Vagina (tissue), 2 donors: ENCODE measurements around the gene PRSS37. TPM values are rescaled to one million over a fixed set of nuclear protein-coding genes. Genes with fewer than 3 reads are reported as not detected.
"Not testable (repeated sequence)": the region's sequence is repeated elsewhere in the genome, so short reads cannot be mapped to it uniquely, and the experiment has no call there.

Experiments used
- DNase-seq, 2 donors: peaks; one replicate each; pipeline ENCODE4 v3.0.0-alpha.2; 2017; ENCODE audit errors: extremely low spot score in 2 of 2
- H3K27ac ChIP-seq: fragments of 200-600 bp; sonication (generic); one replicate; pipeline ENCODE4 v1.5.1; 2019
- H3K27me3 ChIP-seq: fragments of 200-600 bp; sonication (generic); one replicate; pipeline ENCODE4 v1.5.1; 2019
- H3K36me3 ChIP-seq, 2 donors: fragments of 200-600 bp; sonication (generic); one replicate each; pipeline ENCODE4 v1.5.1; 2017 to 2019
- H3K4me1 ChIP-seq: fragments of 200-600 bp; sonication (generic); one replicate; pipeline ENCODE4 v1.5.1; 2019
- H3K4me3 ChIP-seq, 2 donors: fragments of 200-600 bp; sonication (generic); 1 replicate in 1 of 2; 2 replicates in 1 of 2; pipeline ENCODE4 v1.5.1; 2016 to 2019
- H3K9me3 ChIP-seq: fragments of 200-600 bp; sonication (generic); one replicate; pipeline ENCODE4 v1.5.1; 2019
- POLR2A ChIP-seq, 2 donors: fragments of 450-650 bp; IDR thresholded peaks; one replicate each; pipeline ENCODE4 v1.6.1; 2017; ENCODE audit warnings: antibody characterized with exemption in 2 of 2, mild to moderate bottlenecking in 2 of 2, moderate library complexity in 2 of 2
- POLR2AphosphoS5 ChIP-seq, 2 donors: sonication (generic); formaldehyde crosslinking; IDR thresholded peaks; one replicate each; pipeline ENCODE4 v1.9.0; 2017; ENCODE audit warnings: antibody characterized with exemption in 2 of 2, mild to moderate bottlenecking in 2 of 2, low read depth in 1 of 2; ENCODE audit not compliant: insufficient read depth in 1 of 2
- intact Hi-C: fragments of 100-400 bp; cut with DNase I; formaldehyde crosslinking; loops from one replicate; pipeline ENCODE4 v1.15.1; 2023
- total RNA-seq: library from RNA; depleted of rRNA; stranded (reverse); fragments of >200 nt; gene quantifications from one replicate; pipeline ENCODE4 v1.2.3, GENCODE V29; 2016
- TF ChIP-seq, protein P1 (sequence below), 3 experiments: fragments of 450-650 bp in 2 of 3; fragments of 200-600 bp in 1 of 3; sonication (generic) in 1 of 3; IDR thresholded peaks; one replicate each; pipeline ENCODE4 v1.5.1; 2017 to 2019; ENCODE audit warnings: antibody characterized with exemption in 3 of 3, mild to moderate bottlenecking in 2 of 3, moderate library complexity in 2 of 3

Gene PRSS37
- total RNA-seq, 1 donor from 2014 or later: not detected

DNA sequence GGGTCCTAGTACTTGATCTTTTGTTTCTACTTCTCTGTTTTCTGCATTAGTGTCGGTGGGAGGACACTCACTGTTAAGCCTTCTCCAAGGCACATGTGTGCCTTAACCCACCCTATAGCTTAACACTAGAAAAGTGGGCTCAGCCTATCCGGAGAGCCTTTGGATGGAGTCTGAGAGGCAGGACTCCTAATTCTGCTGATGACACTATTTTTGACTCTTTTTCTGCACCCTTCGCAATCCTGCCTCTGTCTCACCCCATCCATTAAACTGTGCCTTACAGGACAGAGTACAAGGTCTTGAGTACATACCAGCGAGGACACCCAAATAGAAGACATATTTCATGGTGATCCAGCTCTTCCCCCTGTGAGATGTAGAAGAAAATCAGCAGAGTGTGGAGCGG lies 577 bp downstream of the PRSS37 start:
- H3K4me1 ChIP-seq: no peaks in the 10 kb centered on the region
- no peaks in the 10 kb centered on the region for H3K36me3 ChIP-seq
- no peak overlapping the region for H3K4me3 ChIP-seq
- intact Hi-C loops: no loop called here
- TF ChIP-seq POLR2AphosphoS5 (IDR thresholded peaks at IDR 0.05; ENCODE audit: insufficient read depth in 1 of 2, low read depth in 1 of 2): no peak
- no peak for TF ChIP-seq POLR2A (IDR thresholded peaks at IDR 0.05)
- TF ChIP-seq, protein P1, sequence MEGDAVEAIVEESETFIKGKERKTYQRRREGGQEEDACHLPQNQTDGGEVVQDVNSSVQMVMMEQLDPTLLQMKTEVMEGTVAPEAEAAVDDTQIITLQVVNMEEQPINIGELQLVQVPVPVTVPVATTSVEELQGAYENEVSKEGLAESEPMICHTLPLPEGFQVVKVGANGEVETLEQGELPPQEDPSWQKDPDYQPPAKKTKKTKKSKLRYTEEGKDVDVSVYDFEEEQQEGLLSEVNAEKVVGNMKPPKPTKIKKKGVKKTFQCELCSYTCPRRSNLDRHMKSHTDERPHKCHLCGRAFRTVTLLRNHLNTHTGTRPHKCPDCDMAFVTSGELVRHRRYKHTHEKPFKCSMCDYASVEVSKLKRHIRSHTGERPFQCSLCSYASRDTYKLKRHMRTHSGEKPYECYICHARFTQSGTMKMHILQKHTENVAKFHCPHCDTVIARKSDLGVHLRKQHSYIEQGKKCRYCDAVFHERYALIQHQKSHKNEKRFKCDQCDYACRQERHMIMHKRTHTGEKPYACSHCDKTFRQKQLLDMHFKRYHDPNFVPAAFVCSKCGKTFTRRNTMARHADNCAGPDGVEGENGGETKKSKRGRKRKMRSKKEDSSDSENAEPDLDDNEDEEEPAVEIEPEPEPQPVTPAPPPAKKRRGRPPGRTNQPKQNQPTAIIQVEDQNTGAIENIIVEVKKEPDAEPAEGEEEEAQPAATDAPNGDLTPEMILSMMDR (IDR thresholded peaks at IDR 0.05): no peak
- no peak overlapping the region for H3K27ac ChIP-seq
- H3K9me3 ChIP-seq: no peaks in the 10 kb centered on the region
- DNase-seq: no peak
- no peaks in the 10 kb centered on the region for H3K27me3 ChIP-seq

DNA sequence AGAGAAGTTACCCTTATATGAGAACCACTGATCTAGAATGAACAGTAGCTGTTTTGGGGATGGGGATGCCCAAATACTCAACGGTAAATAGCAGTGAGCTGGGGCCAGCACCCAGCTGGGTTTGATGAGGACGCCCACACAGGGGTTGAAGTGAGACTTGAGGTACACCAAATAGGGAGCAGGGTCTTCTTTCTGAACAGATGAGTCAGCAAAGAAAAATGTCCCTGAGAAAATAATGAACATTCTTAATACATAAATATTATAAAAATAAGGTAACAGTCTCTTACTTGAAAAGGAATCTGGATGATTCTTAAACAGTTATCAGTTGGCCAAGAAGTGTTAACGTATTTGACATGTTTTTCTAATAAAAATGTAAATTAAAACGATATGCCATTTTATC lies 2.0 kb downstream of the PRSS37 start:
- Histone ChIP-seq H3K4me3 (no peak overlapping the region), H3K27ac (no peak overlapping the region), H3K27me3 (no peaks in the 10 kb centered on the region), H3K36me3 (no peaks in the 10 kb centered on the region), H3K9me3 (no peaks in the 10 kb centered on the region), H3K4me1 (no peaks in the 10 kb centered on the region)
- intact Hi-C loops: no loop called here
- DNase-seq: no peak
- TF ChIP-seq POLR2AphosphoS5 (IDR thresholded peaks at IDR 0.05; ENCODE audit: insufficient read depth in 1 of 2, low read depth in 1 of 2): no peak
- no peak for TF ChIP-seq POLR2A (IDR thresholded peaks at IDR 0.05)
- TF ChIP-seq, protein P1 (IDR thresholded peaks at IDR 0.05): no peak

DNA sequence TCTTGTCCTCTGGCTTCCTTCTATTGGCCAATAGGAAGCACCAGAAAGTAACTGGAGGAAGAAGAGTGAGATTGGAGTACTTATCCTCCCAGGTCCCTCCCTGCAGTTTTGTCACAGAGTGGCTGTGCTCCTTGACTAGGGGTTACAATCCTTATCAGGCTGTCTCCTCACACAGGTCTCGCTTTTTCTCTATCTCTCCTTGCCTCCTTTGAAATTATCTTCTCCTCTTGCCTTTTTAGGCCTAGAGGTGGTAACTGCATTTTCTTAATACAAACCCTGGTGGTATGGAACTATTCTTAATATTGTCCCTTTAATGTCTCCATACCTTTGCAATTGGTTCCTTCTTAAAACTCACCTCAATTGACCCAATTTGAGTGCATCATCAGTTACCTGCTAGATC lies 2.7 kb downstream of the PRSS37 start:
- Histone ChIP-seq H3K36me3 (no peaks in the 10 kb centered on the region), H3K27ac (no peak overlapping the region), H3K27me3 (no peaks in the 10 kb centered on the region), H3K9me3 (no peaks in the 10 kb centered on the region), H3K4me1 (no peaks in the 10 kb centered on the region), H3K4me3 (no peak overlapping the region)
- DNase-seq: no peak
- no peak for TF ChIP-seq POLR2A (IDR thresholded peaks at IDR 0.05)
- no peak for TF ChIP-seq POLR2AphosphoS5 (IDR thresholded peaks at IDR 0.05; ENCODE audit: insufficient read depth in 1 of 2, low read depth in 1 of 2)
- TF ChIP-seq, protein P1 (IDR thresholded peaks at IDR 0.05): no peak
- intact Hi-C loops: no loop called here

DNA sequence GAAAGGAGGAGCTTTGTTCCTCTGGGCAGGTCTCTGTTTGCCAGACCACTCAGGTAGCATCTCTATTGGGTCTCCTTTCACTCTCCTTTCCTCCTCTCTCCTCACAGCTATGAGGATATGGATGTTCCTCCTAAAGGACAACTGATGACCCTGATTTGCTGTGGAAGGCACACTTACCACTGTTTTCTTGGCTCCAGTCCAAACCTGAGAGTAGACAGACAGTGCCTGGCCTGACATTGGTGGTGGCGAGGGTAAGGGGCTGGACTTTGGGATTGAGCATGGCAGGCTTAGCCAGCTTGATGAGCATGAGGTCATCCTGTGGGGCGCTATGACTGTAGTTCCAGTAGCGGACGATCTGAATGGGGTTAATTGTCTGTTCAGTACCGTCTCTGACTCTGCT lies 3.6 kb downstream of the PRSS37 start:
- Histone ChIP-seq H3K4me1 (no peaks in the 10 kb centered on the region), H3K4me3 (no peak overlapping the region), H3K27me3 (no peaks in the 10 kb centered on the region), H3K36me3 (no peaks in the 10 kb centered on the region), H3K9me3 (no peaks in the 10 kb centered on the region), H3K27ac (no peak overlapping the region)
- no peak for DNase-seq
- no peak for TF ChIP-seq POLR2AphosphoS5 (IDR thresholded peaks at IDR 0.05; ENCODE audit: insufficient read depth in 1 of 2, low read depth in 1 of 2)
- TF ChIP-seq, protein P1 (IDR thresholded peaks at IDR 0.05): no peak
- TF ChIP-seq POLR2A (IDR thresholded peaks at IDR 0.05): no peak
- intact Hi-C loops: no loop called here

DNA sequence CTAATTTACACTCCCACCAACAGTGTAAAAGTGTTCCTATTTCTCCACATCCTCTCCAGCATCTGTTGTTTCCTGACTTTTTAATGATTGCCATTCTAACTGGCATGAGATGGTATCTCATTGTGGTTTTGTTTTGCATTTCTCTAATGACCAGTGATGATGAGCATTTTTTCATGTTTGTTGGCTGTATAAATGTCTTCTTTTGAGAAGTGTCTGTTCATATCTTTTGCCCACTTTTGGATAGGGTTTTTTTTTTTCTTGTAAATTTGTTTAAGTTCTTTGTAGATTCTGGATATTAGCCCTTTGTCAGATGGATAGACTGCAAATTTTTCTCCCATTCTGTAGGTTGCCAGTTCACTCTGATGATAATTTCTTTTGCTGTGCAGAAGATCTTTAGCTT lies 18.9 kb downstream of the PRSS37 start:
- H3K36me3 ChIP-seq: peaks cover 0 to 15% of the 10 kb centered on the region in 2 donors
- DNase-seq, H3K27me3 ChIP-seq, H3K9me3 ChIP-seq, H3K4me3 ChIP-seq, intact Hi-C loops, H3K27ac ChIP-seq, H3K4me1 ChIP-seq: not testable (repeated sequence)

DNA sequence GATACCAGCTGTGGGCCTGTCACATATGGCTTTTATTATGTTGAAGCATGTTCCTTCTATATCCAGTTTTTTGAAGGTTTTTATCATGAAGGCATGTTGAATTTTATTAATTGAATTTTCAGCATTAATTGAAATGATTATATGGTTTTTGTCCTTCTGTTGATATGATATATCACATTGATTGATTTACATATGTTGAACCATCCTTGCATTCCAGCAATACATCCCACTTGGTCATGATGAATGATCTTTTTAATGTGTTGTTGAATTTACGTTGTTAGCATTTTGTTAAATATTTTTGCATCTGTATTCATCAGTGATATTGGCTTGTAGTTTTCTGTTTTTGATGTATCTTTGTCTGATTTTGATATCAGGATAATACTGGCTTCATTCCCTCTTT lies 21.2 kb downstream of the PRSS37 start:
- TF ChIP-seq POLR2AphosphoS5 (IDR thresholded peaks at IDR 0.05; ENCODE audit: insufficient read depth in 1 of 2, low read depth in 1 of 2): no peak
- no peak for TF ChIP-seq POLR2A (IDR thresholded peaks at IDR 0.05)
- TF ChIP-seq, protein P1 (IDR thresholded peaks at IDR 0.05): no peak
- peaks cover 8% of the 10 kb centered on the region for H3K9me3 ChIP-seq

More for the DNA sequence above, 21.2 kb downstream of the PRSS37 start:
- H3K4me3 ChIP-seq: no peak overlapping the region
- DNase-seq: no peak
- H3K36me3 ChIP-seq: peaks cover 0 to 8% of the 10 kb centered on the region in 2 donors
- H3K27ac ChIP-seq: no peak overlapping the region
- no peaks in the 10 kb centered on the region for H3K4me1 ChIP-seq
- intact Hi-C loops: no loop called here
- H3K27me3 ChIP-seq: no peaks in the 10 kb centered on the region
